LoVo (cell line): Measurements from ENCODE around the gene PTCD2.

ENCODE experiments used
- DNase-seq: peaks from one replicate; pipeline ENCODE4 v3.0.0-alpha.2; 2016; ENCODE audit warnings: low spot score

PTCD2 gene

DNA sequence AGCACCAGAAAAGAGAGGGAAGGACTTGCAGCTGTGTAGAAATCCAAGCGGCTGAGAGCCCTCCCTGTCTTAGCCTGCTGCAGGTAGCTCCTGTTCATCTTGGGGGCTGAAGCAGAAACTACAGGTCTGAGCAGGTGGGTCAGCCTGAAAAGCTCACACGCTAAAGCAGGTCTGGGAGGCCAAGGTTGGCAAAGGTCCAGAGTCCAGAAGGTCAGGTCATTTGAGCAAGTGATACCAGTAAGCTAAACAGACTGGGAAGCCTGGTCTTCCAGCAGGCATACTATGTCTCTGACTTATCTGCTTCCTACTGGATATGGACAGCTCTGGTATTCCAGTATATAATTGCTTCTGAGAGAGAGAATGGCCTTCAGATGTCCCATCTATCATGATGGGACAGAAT is 26.2 kb downstream of the PTCD2 start:
- DNase-seq, result no peak

DNA sequence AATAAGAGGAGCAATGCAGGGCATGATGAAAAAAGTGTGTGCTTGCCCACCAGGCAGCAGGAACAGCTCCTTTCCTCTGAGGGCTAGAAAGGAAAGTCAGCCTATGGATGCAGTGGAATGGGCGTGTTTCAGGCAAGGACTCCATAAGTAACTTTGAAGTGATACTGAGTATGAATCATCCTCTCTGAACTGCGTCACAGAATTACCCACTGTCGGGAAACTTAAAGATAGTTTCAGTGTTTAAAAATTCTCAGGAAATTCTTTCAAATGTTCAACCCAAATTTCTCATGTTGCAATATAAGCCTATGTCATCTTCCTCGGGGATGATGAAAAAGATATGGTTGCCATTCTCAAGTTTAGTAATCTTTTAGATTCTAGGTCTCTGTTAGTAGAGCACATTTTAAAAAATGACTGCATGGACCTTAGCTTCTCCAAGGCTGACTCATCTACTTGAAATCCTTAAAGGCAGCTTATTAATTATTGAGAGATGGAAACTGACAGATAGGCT is 27.7 kb downstream of the PTCD2 start:
- no peak for DNase-seq

DNA sequence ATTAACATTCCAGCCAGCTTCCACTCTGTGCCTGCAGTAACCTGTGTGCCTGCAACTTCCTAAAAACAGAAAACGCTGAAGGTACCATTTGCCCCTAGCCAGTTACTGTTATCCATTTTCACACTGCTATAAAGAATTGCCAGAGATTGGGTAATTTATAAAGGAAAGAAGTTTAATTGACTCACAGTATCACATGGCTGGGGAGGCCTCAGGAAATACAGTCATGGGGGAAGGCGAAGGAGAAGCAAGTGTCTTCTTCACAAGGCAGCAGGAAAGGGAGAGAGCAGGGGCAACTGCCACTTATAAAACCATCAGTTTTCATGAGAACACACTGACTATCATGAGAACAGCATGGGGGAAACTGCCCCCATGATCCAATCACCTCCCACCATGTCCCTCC is 31.2 kb downstream of the PTCD2 start:
- no peak for DNase-seq

DNA sequence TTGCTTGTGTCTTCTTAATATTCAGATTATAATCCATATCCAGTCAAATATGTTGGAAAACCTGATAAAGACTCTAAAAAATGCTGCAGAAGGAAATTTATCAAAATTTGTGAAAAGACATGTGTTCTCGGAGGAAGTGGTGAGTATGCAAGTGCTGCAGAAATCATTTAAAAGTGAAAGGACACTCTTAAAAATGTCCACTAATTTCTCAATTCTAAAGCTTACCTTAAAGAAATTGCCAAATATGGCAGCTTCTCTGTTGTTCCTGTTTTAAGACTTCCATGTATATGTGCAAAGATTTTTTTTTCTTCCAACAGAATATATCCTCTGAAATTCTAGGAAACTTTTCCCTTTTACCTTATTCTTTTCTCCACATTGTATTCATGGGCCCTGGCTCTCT is 32.4 kb downstream of the PTCD2 start:
- DNase-seq, result no peak

GRCh38 chr5:72353046-72353445 is 32.9 kb downstream of the PTCD2 start:
- DNase-seq, result no peak

DNA sequence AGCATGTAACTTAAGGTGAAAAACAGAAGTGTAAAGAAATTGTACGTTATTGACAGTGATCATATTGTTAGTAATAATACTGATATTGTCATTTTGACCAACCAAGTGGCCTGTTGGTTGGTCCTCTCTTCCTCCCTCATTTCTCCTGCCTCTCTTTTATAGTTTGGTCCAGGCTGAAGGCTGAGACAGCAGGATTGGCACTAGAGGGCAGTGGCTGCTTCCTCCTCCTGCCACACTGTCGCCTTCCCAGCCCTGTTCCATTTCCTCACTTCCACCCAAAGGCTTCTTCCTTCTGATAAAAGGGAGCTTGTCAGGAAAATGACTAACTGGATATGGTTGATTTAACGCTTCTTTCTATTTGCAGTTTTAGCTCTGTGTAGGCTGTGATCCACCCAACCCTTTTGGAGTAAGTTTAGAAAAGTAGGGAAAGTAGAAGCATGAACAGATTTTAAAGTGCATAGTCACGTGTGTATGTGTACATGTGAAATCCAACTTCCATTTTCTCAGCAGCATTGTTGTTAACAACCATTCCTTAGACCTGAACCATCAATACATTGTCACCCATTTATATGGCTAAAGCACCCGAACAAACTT is 35.6 kb downstream of the PTCD2 start:
- no peak for DNase-seq

GRCh38 chr5:72356361-72356760 is 36.2 kb downstream of the PTCD2 start:
- DNase-seq, result no peak

DNA sequence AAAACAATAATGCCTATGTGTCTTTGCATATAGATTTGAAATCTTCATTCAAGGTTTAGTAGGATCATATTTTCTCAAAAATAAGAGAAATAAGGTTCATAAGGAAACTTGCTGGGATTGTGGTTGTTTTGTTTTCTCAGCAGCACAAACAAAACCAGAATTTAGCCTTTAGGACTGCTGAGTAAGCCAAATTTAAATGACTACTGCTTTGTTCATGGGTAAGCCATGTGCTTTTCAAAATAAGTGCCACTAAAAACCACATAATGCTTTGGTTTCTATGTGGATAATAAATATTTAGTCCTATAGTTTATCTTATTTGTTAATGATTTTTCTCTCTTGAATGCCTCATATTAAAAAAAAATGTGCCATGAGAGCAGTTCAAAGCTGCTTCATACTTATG is 38.8 kb downstream of the PTCD2 start:
- DNase-seq, result no peak

DNA sequence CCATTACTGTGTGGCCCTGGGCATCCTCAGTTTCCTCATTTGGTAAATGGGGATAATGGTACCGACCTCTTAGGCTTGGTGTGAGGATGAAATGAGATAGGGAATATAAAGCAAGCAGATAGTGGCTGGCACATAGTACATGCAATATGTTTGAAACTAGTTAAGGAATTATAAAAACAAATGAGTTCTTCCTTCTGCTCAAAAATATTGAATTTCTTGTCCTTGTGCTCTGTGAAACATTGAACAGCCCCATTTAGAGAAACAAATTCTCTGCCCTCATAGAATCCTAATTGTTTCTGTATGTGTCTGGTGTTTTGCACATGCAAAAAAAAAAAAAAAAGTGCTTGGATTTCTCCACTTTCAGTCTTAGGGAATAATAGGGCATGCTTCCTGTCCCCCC is 39.7 kb downstream of the PTCD2 start:
- DNase-seq, result no peak

DNA sequence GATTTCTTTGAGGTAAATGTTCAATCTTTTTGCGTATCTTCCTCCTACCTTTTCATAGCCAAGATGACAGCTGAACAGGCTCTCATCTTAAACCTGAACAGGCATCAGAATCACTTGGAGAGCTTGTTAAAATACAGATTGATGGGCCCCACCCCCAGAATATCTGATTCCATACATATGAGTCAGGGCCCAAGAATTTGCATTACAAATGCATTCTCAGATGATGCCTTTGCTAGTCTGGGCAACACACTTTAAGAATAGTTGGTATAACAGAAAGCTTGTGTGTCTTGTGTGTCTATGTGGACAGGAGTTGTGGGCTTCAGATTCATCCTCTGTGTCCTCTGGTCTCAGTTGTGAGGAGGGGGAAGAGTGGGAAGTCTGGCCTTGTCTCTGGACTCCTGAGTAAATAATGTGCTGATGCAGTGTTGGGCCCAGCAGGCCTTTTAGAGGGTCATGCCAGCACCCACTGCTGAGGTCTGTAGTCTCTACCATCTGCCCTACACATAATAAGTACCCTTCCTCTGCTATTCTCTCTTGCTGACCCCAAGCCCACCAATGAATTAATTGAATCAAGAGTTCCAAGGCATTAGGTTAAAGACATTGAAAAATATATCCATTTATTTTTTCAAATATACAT is 43.1 kb downstream of the PTCD2 start:
- peak; percentile 70 for DNase-seq

- DNase-seq, result no peak
Measured at GRCh38 chr5:72364171-72364570, 44.0 kb downstream of the PTCD2 start.

GRCh38 chr5:72364951-72365350 is 44.8 kb downstream of the PTCD2 start:
- DNase-seq, result no peak

DNA sequence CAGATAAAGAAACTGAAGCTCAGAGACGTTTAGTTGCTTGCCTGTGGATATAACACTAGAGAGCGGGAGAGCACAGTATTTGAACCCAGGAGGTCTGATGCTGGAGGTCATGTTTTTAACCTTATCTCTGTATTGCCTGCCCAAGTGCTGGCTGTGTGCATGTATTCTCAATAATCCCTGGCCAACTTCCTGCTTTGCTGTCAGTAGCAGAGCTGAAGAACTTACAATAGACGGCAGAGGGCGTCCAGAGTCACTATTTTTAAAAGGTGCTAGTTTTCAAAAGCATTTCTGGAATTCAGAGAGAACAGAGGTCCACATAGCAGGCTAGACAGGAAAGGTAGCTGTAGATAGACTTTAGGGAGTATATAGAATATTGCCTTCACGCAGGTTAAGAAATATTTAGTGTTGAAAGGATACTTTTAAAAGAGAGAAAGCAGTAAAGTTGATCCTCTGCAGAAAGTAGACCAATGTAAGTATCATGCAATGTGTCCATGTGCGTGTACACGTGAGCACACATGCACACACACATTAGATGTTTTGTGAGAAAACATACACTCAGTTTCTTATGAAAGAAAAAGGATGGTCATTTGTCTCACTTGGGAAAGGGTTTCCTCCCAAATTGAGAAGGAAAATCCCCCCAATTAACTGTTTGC is 46.3 kb downstream of the PTCD2 start:
- peak; percentile 79 for DNase-seq

GRCh38 chr5:72368271-72368670 is 48.1 kb downstream of the PTCD2 start:
- DNase-seq, result no peak

- no peak for DNase-seq
Measured at GRCh38 chr5:72369301-72369700, 49.1 kb downstream of the PTCD2 start.

DNA sequence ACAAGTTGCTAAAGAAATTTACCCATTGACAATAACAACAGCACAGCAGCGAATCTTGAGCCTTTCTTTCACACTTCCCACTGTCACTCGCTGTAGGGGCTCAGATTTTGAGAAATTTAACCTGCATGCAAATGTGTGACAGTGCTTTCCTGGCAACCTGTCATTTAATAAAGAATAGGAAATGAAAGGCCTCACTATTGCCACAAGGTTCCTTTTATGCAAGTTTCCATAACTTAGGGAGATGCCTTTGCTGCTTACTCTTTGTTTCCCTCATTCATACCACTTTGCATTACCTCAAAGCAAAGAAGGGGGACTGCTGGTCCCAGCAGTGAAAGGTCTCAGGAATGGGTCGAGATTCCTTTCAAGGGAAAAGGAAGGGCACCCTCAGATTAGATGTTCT is 49.5 kb downstream of the PTCD2 start:
- DNase-seq, result no peak

GRCh38 chr5:72372331-72372730 is 52.2 kb downstream of the PTCD2 start:
- DNase-seq, result no peak

- no peak for DNase-seq
Measured at GRCh38 chr5:72372923-72373322, 52.8 kb downstream of the PTCD2 start.

DNA sequence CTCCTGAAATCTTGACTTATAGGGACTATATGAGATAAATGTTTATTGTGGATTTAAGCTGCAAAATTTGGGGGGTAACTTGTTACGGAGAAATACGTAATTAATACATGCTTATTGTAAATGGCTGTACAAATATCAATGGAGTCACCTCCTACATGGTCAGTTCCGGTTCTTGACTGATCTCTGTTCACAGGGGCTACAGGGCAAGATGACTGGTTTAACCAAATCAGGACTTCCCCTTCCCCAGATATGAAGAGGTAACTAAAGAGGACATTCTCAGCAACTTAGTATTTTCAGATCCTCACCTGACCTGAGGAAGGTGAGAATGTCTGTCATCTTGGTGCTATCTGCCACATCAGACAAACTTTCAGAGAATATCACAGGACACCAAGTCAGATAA is 54.7 kb downstream of the PTCD2 start:
- no peak for DNase-seq

GRCh38 chr5:72376381-72376780 is 56.2 kb downstream of the PTCD2 start:
- no peak for DNase-seq

- no peak for DNase-seq
Measured at GRCh38 chr5:72377910-72378638, 57.9 kb downstream of the PTCD2 start.

DNA sequence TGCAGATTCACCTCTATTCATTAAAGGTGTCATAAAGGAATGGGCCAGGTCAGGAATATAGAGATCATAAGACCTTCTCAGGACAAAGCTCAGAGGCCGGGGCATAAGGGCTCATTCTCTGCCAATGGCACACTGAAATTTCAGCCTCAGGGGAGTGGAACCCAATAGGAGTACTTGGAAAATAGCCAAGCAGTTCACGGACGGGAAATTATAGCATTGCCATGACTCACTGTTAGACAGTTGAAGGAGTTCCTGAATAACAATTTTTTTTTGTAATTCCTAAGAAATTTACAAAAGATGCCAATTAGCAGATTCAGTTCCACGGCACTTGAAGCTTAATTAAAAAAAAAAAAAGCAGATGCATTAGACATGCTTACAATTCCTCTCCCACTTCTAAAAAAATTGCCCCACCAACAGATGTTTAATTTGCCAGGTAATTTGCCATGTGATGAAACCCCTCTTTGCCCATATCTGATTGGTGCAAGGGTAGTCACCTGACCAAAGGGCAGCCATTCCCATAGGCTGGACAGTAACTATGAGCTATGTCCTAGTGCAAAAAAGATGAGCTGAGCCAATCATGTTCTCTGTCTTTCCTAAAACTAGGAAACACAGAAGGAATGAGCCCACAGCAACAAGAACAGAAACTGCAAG is 58.6 kb downstream of the PTCD2 start:
- peak; percentile 61 for DNase-seq
